GM11168 (cell line): ENCODE results near the gene SATB2.

Experiments used
- in situ Hi-C: fragments of 300-500 bp; cut with MboI; formaldehyde crosslinking; loops from one replicate; pipeline ENCODE4 v1.12.0; 2022; ENCODE audit warnings: low sequenced_read_pairs; ENCODE audit not compliant: unreplicated experiment

Gene SATB2

DNA sequence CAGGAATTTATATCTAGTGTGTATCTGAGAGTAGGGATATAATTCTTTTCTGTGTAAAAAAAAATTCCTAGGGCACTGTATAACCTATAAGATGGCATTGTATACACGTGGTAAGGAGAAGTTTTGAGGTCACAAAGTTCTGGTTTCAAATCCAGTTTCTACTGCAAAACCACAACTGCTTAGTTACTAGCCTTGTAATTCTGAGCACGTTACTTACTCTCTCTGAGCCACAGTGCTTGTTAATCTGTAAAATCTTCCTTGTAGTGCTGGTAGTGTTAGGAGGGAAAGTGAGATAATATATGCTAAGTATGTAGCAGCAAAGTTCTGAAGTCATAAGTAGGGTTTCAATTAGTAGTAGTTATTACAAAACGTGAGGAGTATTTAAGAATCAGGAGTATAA is 175.4 kb downstream of the SATB2 start:
- in situ Hi-C loops, result no loop called here

DNA sequence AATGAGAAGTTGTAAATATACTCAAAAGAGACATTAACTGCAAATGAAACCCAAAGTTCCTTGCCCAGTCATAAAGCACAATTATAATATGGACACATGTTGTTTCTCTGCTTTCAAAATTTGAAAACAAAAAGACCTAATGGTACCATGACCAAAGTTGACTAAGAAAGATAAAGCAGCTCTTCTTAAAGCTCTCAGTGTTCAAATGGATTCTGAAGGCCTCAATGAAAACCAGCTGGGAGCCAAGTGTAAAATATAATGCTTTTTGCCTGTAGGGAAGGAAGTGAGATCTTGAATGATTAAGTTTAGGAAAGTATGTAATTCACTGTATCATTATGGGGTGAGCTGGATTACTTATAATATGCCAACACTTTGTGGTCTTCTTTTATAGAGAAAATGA is 178.6 kb downstream of the SATB2 start:
- in situ Hi-C loops, result no loop called here

DNA sequence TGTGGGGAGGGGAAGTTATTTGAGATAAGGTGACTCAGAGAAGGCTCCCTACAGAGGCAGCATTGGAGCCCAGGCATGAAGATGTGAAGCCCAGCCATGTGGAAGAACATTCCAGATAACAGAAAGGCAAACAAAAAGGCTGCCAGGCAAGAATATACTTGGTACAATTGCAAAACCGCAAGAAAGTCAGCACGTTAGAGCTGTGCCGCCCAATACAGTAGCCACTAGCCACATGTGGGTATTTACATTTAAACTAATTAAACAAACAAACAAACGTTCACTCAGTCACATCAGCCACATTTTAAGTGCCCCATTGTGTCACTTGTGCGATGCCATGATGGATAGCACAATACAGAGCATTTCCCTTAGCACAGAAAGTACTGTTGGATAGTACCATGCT is 179.6 kb downstream of the SATB2 start:
- in situ Hi-C loops, result no loop called here

DNA sequence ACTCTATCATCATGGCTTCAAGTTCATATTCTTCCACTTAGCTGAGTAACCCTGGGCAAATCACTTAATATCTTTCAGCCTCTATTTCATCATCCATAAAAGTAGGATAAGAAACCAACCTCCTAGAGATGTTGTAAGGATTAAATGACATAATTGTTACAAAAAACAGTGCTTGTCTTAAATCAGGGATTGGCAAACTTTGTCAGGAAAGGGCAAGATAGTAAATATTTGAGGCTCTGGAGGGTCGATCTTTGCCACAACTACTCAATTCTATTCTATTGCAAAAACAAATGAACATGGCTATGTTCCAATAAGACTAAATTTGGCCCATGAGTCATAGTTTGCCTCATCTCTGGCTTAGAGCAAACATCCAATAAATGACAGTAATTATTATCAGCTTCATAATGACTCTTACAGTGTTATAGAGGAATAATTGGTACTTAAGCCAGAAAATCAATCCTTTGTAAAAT is 184.7 kb downstream of the SATB2 start:
- in situ Hi-C loops, result no loop called here

DNA sequence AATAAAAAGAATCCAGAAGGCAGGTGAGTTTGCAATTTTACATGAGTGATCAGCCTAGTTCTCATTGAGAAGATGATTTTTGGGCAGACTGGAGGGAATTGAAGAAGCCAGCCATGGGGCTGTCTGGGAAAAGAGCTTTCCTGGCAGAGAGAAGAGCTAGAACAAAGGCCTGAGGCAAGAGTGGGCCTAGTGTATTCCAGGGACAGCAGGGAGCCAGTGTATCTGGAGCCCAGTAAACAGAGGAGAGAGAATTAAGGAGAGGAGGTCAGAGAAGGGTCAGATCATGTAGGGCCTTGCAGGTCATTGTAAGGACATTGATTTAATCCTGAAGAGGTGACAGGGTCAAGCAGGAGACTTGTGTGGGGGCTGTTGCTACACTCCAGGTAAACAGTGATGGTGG is 195.8 kb downstream of the SATB2 start:
- in situ Hi-C loops, result no loop called here

DNA sequence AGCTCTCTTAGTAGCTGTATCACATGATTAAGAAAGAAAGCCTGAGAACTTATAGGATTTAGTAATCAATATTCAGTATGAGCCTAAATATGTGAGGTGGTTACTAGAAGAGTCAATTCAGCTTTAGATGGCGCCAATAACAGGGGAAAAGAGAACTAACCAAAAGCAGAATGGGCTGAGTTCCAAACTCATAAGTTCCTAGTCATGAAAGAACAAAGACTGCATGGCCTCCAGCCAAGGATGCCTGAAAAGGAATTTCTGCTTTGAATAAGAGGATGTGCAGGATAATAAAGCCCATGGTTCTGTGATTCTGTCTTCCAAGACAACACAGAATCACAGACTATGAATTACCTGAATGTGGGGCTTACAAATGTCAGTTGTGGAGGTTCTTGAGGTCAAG is 196.5 kb downstream of the SATB2 start:
- in situ Hi-C loops, result no loop called here

DNA sequence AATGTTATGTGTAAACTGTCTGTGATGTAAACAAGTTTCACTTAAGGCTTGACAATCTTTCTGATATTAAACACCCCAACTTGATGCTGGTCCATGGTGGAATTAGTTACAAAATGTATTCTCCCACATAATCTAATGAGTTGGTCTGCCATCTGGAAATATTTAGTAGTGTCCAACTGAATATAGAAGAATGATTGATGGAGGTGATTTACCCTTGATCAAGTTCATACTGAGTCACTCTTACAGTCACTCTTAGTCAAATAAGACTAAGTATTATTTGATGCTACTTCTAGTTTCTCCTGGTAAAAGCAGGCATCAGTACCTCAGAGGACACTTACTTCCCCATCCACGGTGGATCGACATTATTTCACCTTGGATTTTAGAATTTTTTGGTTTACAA is 198.1 kb downstream of the SATB2 start:
- in situ Hi-C loops, result no loop called here

DNA sequence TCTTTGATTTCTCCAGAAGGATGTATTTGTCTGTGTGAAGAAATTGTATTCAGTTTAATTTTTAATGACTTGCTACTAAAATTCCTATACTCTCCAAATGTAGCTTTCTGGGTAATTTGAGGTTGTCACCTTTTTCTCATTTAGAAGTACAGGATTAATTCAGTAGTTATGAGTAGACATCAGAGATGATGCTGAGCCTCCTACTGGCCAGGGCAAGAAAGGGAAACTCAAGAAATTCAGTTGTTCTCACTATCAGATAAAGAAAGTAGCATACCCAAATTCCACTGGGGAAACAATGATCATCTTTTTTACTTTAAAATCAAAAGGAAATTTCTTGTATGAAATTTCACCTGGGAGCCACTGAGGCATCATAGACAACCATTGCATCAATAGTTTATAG is 199.4 kb downstream of the SATB2 start:
- in situ Hi-C loops, result no loop called here

DNA sequence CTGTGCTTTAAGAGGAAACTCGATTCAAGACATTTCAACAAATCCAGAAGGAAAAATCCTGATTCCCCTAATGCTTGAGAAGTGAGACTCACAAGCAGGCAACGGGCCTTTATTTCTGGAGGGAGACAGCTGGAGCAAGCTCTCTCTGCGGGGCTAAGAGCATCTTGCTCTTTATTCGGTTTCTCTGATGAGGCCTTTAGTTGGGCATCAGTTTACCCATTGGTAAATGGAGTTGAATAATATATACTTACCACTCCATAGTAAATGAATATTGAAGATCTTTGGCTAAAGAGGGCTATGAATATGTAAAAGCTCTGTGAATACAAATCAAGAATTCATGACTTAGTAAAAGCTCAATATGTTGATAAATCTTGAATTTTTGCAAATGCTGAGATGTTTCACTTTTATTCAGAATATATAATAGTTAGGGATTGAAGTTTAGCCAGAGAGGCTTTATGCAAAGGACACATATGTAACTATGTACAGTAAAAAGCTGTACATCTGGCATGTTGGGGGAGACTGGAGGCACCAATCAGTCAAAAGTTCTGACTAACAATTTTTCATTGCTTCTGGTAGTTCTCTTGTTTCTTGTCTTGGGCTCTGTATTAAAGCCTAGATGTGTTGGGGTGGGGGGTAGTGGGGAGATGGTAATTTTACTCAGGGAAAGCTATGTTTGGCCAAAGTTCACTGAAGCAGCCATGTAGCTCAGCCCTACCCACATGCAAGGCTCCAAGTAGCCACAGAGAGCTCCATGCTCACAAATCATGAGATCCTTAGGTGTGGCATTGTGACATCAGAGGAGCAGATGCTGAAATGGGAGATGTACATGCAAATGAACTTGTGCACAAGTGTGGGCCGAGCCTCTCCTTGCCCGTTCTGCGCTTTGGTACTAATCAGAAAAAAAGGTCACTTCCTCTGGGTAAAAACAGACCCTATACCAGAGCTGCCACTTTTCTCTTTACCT is 200.2 kb downstream of the SATB2 start:
- in situ Hi-C loops, result no loop called here

DNA sequence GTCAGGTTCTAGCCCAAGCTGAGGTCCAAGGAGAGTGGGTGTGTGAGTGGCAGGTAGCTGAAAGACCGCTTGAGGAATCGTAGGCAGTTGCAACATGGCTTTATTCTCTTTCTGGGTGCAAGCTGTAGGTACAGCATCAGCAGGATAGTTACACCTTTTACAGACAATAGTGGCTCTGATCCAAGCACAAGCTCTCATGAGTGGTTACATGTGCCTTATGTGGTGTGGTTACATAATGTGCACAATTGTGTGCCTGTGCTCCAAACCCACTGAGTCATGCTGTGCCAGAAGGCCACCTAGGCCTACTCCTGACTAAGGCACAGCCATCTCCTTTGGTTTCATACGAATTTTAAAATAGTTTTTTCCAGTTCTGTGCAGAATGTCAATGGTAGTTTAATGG is 227.6 kb downstream of the SATB2 start:
- in situ Hi-C loops, result no loop called here

DNA sequence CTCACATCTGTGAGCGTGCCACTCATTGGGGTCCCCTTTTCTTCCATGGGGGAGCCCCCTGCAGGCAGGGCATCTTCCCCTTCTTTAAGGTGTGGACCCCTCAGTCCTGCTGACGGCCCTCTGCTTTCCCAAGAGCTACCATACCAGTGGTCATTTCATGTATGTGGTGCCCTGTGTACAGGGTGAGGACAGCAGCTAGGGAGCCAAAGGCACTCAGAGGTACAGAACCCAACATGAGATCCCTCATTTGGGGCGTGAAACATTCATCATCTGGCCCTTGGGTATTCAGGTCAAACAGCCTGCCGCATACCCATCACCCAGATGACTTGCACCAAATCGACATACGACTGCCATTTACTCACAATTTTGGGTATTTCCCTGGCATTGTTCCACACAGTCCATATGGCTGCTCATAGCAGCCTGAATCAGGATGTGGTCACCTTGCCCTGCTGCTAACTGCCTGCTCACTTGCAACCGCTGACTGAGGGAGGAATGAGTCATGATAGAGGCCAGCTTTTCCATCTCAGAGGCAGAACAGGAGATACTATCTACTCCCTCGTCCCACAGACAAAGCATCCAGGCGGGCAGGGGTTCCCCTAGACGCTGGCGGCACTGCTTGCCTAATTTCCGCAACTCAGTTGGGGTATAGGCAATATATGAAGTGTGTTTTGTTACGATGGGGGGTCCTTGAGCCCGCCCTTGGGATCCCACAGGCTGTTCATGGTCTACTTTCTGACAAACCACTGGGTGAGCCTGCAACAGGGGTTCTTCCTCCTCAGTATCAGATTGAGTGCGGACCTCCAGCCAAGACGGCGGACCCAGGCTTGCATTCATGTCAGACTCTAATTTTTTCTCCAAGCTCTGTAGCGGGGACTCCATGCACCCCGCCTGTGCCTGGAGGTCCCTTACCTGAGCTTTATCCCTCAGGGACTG is 228.6 kb downstream of the SATB2 start:
- in situ Hi-C loops, result no loop called here

DNA sequence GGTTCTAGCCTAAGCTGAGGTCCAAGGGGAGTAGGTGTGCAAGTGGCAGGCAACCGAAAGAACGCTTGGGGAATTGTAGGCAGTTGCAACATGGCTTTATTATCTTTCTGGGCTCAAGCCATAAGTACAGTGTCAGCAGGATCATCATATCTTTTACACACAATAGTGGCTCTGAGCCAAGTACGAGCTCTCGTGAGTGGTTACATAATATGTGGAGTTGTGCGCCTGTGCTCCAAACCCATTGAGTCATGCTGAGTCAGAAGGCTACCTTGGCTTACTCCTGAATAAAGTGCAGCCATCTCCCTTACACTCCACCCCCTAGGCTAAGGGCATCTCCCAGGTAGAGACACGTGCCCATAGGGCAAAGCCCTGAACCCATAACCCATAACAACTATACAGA is 233.9 kb downstream of the SATB2 start:
- in situ Hi-C loops, result no loop called here

DNA sequence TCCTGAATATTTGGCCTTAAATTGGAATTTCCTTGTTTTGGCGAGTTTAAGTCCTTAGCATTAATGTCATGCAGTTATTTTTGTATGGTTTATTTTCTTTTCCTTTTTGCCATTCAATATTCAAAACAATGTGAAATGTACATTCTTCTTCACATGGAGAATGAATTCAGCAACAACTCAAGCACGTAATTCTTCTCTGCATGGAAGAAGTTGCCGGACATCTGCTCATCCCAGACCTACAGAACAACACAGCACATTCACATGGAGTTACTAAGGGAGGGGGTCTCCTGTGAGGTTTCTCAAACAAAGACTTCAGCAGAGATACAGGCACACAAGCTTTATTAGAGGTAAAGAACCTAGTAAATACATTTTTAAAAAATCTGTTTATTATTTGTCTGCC is 236.8 kb downstream of the SATB2 start:
- in situ Hi-C loops, result no loop called here

DNA sequence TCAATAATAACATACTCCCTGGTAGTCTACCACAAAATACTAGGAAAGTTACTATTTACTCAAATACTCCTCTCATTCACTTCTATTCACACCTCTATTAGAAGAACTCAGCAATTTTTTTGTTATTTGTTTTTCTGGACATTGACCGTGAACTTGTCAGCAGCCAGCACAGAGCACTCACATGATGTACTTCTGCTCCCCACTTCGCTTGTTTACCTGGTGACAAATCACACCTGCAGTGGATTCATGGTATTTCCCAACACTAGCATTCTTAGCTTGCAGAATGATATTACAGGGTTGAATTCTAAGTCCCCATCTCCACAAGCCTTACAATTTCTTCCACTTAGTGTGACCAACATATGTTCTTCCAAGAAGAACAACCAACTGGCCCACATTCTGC is 238.2 kb downstream of the SATB2 start:
- in situ Hi-C loops, result no loop called here
